HG03039 (cell line): ENCODE data around the gene DLG2.
"Not testable (repeated sequence)": the region's sequence is repeated elsewhere in the genome, so short reads cannot be mapped to it uniquely, and the experiment has no call there.

ENCODE experiments used
- ATAC-seq: cut with Tn5 transposase; IDR thresholded peaks from one replicate; pipeline ENCODE4 v1.9.1; 2021; ENCODE audit warnings: mild to moderate bottlenecking, moderate library complexity; ENCODE audit not compliant: unreplicated experiment

Gene DLG2

DNA sequence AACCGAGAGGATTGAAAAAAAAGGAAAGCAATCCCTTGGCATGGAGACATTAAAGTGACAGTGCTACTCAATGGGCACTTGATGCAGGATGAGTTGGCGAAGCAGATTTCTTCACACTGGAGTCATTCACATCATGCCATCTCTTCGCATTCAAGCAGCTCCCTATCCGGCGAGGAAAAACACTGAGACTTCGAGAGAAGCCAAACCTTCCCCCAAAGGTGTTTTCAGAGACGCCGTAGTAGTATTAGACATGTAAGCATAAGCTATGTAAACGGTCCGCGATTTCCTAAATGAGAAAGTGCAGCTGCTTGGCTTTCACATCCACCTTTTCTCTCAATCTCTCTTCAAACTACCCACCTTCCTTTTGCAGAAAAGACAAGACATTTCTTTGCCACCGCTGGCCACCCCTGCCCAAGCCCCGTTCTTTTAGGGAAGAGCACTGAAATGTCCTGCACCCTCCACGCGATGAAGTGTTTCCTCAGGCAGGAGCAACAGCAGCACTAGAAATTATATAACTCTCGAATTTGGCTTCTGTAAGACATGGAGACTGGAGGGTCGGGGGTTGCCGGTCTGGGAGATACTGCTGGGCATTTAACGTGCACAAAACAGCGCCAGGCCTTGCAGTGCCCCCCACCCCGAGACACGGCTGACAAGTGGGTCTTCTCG lies at the start of gene DLG2:
Gene DLG2, minus strand, starts transcription at position 13 of the 666 bp plus-strand sequence.
- ATAC-seq, result no peak

DNA sequence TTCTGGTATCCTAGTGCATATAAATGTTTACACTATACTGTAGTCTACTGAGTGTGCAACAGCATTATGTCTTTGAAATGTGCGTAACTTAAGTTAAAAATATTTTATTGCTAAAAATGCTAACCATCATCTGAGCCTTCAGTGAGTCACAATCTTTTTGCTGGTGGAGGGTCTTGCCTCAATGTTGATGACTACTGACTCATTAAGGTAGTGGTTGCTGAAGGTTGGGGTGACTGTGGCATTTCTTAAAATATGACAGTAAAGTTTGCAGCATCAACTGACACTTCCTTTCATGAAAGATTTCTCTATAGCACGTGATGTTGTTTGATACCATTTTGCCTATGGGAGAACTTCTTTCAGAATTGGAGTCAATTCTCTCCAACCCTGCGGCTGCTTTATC lies 46.2 kb upstream of the DLG2 start:
- ATAC-seq, result no peak

DNA sequence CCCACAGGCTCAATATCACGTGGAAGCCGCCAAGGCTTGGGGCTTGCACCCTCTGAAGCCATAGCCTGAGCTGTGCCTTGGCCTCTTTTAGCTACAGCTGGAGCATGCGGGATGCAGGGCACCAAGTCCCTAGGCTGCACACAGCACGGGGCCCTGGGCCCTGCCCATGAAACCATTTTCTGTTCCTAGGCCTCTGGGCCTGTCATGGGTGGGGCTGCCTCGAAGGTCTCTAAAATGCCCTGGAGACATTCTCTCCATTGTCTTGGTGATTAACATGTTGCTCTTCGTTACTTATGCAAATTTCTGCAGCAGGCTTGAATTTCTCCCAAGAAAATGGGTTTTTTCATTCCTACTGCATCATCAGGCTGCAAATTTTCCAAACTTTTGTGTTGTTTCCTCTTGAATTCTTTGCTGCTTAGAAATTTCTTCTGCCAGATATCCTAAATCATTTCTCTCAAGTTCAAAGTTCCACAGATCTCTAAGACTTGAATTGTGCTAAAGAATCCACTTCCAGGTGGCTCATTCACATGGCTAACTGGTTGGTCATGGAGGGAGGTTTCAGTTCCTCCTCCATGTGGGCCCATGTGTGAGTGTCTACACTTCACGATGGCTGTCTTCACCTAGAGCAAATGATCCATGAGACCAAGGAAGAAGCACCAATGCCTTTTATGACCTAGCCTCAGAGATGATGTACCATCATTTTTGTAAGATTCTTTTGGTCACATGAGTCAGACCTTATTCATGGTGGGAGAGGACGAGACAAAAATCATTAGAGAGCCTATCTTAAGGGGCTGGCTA lies 45.2 kb upstream of the DLG2 start:
- no peak for ATAC-seq

DNA sequence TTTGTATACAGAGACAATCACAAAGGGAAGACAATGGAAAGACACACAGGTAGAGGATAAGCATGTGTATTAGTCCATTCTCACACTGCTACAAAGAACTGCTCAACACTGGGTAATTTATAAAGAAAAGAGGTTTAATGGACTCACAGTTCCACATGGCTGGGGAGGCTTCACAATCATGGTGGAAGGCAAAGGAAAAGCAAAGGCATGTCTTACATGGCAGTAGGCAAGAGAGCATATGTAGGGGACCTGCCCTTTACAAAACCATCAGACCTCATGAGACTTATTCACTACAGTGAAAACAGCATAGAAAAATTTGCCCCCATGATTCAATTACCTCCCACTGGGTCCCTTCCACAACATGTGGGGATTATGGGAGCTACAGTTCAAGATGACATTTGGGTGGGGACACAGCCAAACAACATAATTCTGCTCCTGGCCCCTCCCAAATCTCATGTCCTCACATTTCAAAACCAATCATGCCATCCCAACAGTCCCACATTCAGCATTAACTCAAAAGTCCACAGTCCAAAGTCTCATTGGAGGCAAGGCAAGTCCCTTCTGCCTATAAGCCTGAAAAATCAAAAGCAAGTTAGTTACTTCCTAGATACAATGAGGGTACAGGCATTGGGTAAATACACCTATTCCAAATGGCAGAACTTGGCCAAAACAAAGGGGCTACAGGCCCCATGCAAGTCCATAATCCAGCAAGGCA lies 44.0 kb upstream of the DLG2 start:
- not testable (repeated sequence) for ATAC-seq

DNA sequence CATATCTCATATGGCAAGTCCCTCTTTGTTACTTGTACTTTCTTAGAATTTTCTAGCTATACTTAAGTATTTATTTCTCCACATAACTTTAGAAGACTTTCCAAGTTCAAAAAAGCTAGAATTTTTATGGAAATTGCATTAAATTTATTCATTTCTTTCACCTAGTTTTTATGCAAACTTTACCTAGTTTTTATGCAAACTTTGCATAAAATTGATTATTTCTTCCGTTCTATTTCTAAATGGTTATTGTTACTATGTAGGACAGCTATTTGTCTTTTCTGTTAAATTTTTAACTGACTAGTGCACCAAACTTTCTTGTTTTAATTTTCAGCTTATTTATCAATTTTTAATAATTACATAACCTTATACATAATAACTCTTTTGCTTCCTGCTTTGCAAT lies 41.0 kb upstream of the DLG2 start:
- ATAC-seq, result no peak

DNA sequence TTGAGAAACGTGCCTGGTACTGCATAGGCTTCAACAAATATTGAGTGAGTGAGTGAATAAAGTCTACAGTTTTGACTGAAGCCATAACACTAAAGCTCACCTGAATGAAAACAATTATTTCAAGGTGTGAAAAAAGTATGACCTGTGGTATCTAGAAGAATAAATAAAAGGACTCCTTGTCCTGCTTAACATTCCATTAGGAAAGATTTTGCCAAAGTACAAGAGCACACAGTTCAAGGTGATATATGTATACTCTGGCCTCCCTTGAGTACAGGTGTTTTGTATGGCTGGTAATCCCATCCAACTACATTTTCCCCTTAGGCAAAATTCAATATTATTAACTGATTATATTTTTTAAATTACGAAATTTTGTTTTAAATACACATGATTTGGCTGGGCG lies 39.5 kb upstream of the DLG2 start:
- ATAC-seq, result no peak

DNA sequence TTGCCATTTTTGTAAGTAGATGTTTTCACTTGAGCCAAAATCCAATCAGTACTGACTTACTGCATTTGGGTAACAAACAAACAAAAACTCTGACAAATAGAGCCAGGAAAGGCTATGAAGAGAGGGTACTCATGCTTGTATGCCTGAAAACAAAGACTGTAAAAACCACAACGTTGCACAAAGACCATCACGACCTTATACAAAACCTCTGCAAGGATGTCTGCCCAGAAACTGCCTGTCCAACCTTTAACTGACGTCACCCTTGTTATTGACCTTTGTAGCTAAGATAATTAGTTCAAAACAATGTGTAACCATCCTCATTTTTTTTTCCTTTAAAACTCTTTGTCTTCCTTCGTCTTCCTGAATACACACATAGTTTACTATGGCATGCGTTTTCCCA lies 38.6 kb upstream of the DLG2 start:
- ATAC-seq, result no peak

DNA sequence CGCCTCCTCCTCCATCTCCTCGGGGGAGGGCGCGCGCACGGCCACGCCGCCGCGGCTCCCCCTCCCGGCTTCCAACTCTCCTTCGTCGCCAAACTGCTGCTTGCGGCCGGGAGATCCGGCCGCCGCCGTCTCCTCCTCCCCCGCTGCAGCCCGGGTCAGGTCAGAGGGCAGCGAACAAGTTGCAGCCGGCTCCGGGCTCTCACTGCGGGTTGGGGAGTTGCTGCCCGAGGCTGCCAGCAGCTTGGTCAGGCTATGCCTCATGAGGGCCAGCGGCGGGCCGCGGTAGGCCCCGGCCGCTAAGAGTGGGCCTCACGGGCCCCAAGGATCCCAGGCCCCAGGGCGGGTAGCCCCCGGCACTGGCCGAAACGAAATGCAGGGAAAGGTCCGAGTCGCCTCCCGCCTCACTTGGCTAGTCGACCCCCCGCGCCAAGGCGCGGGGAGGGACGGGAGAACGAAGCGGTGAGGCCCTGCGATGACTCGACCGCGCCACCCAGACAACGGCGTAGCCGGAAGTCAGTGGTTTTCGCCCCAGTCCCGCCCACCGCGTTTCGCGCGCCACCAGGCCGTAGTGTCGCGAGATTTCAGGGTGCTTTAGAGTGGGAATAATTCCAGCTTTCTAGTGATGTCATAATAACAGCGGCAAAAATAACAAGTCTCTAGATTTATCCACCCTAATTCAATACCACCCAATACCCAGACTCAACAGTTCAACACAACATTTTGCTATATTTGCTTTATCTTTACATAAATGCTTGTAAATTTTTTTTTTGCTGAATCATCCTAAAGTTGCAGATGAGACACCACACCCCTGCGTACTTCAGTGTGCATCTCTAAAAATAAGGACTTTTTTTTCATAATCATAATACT lies 37.7 kb upstream of the DLG2 start, which contains the start of gene CREBZF:
Gene CREBZF, minus strand, starts transcription at position 515 of the 867 bp plus-strand sequence. Its CDS starts 254 bp downstream, at position 261.
- peak; percentile 87 for ATAC-seq

DNA sequence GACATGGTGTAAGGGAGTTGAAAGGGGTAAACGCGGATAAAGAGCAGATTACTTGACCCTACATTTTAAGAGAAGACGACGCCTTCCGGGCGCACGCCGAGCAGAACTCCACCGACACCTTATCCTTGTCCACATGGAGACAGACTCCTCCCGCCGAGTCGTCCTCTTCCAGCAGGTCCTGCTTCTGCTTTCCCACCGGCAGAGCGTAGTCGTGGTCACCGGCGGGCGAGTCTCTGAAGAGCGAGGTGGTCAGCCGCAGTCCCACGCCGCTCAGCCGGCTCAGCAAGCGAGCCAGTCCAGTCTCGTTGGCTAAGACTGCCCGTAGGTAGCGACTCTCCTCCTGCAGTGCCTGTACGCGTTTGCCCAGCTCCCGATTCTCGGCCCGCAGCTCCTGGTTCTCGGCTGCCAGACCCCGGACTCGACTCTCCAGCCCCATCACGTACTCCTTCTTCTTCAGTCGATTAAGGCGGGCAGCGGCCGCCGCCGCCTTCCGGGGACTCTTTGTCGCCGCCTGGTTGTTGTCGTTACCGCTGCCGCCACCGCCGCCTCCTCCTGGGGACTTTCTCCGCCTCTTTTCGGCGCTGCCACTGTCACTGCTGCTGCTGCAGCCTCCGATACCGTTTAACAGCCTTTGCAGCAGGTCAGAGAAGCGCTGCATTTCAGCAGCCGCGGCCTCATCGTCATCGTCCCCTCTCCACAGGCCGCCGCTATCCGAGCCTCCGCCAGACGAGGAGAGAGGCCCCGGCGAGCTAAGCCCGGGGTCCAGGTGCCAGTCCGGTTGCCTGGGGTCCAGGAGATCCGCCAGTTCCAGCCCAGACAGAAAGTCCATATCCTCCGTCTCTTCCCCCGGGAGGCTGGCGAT lies 36.8 kb upstream of the DLG2 start:
- peak; percentile 69 for ATAC-seq

DNA sequence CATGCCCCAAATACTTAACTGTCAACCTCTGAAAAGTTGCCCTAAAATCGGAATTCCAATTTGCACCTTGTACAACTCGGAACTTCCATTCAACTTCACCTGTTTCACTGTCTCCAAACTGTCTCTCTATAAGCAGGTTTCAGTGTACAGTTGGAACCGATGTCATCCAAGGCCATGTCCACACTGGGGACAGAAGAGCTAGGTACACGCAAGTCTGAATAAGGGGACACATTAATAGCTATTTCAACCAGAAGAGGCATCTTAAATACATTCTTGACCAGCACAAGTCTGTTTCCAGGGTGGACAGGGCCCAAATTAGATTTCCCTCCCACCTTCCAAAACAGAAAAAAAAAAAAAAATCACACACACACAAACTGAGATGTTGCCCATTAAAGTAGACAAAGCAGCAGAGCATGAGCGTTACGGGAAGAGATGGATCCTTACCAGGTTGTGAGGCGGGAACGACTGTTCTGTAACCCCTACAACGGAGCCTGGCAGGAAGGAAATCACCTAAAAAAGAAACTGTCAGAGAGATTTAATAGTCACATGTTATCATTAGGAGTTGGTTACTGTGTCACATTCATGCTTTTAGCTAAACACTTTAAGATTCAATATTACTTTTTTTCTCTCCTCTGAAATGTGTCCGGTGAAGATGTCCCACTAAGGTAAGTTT lies 36.1 kb upstream of the DLG2 start:
- ATAC-seq, result no peak

DNA sequence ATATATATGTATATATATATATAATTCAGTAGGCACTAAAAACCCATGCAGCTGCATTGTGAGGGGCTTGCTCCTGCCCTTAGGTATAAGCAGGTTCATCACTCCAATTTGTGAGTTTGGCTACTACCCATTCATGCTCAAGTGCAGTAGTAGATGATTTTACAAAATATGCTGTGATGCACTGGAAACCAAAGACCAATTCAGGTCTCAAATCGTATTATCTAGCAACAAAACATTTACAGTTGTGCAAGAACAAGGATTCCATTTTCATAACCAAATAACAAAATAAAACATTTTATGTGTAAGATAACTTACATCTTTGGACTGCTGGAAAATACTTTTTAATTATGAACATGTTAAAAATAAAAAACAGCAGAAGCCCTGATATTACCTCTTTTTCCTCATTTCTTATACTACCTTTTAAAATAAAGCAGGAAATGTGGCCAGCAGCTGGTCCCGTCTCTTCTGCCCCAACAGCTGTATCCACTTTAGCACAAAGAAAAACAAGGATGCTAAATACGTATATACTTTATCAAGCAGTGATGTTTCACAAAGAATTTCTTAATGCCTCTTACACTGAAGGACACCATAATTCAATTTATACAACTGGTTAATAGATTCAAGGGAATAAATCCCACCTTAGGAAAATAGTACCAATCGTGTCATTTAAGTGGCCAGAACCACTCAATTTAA lies 35.0 kb upstream of the DLG2 start:
- ATAC-seq, result no peak

DNA sequence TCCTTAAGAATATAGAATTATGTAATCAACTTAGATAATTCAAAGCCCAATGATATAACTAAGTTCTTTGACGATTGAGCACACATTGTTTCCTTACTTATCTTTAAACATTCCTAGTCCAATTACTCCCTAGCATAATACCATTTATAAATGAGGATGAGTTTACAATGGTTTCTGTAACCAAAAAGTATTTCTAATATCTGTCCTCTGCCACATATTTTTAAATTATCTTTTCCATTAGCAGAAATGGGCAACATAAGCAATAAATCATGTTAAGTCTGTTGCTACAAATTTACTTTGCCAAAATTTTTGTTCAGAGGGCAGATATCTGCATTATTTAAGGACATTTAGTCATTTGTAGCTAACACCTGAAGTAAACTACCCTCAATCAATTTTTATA lies 31.0 kb upstream of the DLG2 start:
- no peak for ATAC-seq

DNA sequence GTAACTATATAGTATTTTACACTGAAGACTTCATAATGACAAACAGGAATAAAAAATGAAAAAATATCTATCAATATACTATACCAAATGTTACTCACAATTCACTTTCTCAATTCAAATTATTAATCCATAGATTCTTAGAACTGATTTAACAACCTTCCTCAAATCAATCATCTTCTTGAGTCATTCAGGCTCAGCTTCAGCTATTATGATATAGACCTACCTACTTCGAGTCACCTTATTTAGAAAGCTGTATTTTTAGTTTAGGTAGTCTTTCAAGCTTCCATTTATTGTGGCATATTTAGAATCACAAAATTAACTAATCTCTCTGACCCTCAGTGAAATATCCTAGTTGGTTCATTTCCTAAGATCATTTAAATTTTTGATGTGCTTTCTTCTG lies 29.6 kb upstream of the DLG2 start:
- ATAC-seq, result no peak

DNA sequence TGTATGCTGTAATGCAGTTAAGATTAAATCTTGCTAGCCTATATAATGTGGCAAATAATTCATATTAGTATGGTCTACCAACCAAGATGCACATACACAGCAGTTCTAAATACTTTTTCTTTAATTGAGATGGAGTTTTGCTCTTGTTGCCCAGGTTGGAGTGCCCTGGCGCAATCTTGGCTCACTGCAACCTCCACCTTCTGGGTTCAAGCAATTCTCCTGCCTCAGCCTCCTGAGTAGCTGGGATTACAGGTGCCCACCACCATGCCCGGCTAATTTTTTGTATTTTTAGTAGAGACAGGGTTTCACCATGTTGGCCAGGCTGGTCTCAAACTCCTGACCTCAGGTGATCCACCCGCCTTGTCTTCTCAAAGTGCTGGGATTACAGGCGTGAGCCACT lies 27.2 kb upstream of the DLG2 start:
- ATAC-seq, result not testable (repeated sequence)

DNA sequence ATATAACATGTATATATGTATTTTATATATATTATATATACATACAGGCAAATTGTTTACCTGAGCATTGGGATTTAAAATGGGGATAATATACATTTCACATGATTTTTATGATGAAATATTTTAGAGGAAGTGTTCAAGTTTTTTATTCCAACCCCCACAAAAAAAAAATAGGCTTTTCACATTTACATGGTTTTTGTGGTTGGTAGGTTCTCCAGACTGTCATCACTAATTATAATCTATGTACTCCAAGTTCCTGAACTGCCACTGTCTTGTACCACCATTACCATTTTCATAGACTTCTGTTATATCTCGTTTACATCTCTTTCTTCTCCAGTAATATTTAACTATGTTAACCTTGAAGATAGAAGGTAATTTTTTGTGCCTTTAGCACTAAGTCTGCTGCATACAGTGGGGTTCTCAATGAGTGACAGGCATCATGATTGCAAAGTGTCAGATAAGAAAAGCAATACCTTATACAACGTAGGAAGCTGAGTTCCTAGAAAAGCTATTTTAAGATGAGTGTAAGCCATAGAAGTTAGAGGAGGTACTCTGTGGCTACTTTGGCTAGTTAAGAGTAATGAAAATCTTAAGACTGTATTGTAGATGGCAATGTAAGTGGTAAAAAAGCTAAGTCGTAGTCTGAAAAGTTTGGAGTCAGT lies 25.8 kb upstream of the DLG2 start:
- ATAC-seq, result no peak

DNA sequence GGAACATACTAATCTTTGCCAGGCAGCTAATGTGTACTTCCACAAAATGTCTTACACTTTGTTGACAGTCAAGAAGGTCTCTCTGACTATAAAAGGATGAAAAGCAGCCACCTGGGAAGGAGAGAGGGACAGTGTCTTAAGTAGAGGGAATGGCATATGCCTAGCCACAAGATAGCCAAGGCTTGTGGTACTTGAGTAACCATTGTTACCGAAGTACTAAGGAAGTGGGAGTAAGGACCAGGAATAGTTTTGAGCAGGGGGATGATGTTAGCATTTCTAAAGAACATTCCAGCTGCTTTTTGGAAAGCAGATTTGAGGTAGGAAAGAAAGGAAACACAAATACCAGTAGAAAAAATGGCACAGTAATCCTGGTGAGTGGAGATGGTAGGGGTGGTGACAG lies 24.0 kb upstream of the DLG2 start:
- no peak for ATAC-seq

DNA sequence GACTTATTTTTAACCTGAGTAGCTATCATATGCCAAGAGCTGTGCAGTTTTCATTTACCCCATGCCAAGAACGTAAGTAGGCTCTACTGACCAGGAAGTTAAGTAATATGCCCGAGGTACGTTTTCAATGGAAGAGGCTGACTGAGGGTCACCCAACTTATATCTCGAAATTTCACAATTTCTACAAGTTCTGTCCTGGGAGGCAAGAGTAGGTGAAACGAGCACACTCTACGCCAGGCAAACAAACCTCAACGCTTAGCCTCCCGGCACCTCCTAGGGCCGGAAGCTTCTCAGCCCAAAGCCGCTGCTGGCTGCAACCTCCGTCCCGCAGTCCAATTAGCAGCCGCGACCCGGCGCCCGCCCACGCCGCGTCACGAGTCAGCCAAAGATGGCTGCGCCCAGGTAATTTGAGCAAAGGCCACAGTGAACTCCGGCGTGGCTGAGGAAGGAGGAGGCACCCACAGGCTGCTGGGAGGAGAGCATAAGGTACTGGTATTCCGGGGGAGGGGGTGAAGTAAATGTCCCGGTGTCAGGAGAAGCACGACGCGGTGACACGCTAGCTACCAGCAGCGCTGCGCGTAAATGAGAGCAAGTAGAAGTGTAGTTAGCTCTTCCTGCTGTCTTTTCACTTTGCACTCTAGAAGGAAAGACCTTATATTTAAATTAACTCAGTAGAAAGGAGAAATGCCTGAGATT lies 20.6 kb upstream of the DLG2 start, which contains the start of gene TMEM126A:
Gene TMEM126A, plus strand, starts transcription at position 364 of the 696 bp plus-strand sequence. CDS start 2,289 bp downstream, outside the sequence.
- peak; percentile 98 for ATAC-seq
